ENCODE results near the gene CRACR2A. TPM values are rescaled to one million over a fixed set of nuclear protein-coding genes. Genes with fewer than 3 reads are reported as not detected.

Gene CRACR2A
- total RNA-seq, 4 donors from 2014 or later, result 0.91 to 2.3 (median 1.9) TPM

DNA sequence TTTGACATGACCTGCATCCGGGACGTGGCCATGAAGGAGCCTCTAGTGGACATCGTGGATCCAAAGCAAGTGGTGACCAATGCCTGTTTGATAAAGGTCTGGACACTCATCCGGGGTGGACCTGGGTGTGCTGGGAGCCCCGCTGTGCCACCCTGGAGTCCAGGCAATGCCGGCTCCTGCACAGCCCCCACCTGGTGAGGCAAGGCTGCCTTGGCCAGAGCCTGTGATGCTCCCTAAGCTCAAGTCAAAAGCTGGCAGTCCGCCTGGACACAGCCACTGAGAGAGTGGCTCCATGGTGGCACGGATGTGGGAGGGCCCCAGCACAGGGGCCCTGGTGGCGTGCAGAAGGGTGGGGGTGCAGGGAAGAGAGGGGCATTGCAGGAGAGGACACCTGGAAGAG lies 176.0 kb downstream of the CRACR2A start:
- WGBS, 2 donors, result 83% methylated on average over 7 of the region's 9 CpGs; no CpG with 5 or more reads in 1 of the 2 donors
- no peak for DNase-seq

DNA sequence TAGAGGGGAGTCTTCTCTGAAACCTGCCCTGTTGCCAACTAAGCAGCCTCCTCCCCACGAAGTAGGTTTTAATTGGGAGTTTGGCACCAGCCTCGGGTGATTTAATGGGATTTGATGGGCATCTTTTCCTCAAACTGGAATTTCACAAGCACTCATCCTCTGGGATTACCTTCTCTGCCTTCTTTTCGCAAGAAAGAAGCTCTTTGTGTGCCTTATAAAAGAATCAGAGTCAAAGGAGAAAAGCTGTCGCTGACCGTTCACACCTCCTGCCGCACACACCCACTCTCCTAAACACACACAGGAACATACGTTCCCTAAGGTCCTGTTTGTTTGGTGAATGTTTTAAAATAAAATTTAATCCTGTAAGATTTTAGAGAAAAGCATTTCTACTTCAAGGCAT lies 177.9 kb downstream of the CRACR2A start:
- intact Hi-C loops (cut with DNase I), result no loop called here
- no peaks in the 10 kb centered on the region for H3K36me3 ChIP-seq
- TF ChIP-seq POLR2A (IDR thresholded peaks at IDR 0.05) (no peak), CTCF (IDR thresholded peaks at IDR 0.05) (no peak)
- H3K4me1 ChIP-seq, result no peaks in the 10 kb centered on the region
- H3K27ac ChIP-seq, result no peak overlapping the region
- no peak for DNase-seq
- H3K9me3 ChIP-seq, result no peaks in the 10 kb centered on the region
- no peak overlapping the region for H3K4me3 ChIP-seq
- H3K27me3 ChIP-seq, result peaks cover 0 to 62% (median 0%) of the 10 kb centered on the region in 4 donors
- WGBS, 2 donors, result 56 to 64% methylated on average over 7 of the region's 7 CpGs

More for the DNA sequence above, 176.0 kb downstream of the CRACR2A start:
- Histone ChIP-seq H3K36me3 (no peaks in the 10 kb centered on the region), H3K4me1 (no peaks in the 10 kb centered on the region), H3K4me3 (no peak overlapping the region), H3K27me3 (peaks cover 0 to 64% (median 0%) of the 10 kb centered on the region in 4 donors), H3K27ac (no peak overlapping the region), H3K9me3 (no peaks in the 10 kb centered on the region)
- TF ChIP-seq POLR2A (IDR thresholded peaks at IDR 0.05), result no peak
- TF ChIP-seq CTCF (IDR thresholded peaks at IDR 0.05), result no peak
- intact Hi-C loops (cut with DNase I), result no loop called here

DNA sequence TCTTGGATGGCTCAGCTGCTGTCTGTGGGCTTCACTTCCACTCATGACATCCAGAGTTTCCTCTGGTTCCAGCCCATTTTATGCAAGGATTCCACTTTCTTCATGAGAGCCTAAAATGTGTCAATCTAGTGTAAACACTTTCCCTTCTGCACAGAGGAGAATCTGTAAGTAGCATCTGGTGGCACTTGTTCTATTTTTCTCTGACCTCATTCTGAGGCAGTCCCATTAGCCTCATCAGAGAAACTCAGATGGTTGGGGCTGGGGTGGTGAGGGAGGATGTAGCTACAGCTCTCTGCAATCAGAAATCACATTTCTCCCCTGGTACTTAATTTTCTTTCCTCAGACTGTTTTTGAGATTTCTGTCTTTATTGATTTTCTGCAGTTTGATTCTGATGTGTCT lies 180.3 kb downstream of the CRACR2A start:
- Histone ChIP-seq H3K36me3 (no peaks in the 10 kb centered on the region), H3K27ac (no peak overlapping the region), H3K4me3 (no peak overlapping the region), H3K4me1 (no peaks in the 10 kb centered on the region), H3K27me3 (peaks cover 0 to 63% (median 0%) of the 10 kb centered on the region in 4 donors), H3K9me3 (no peaks in the 10 kb centered on the region)
- TF ChIP-seq POLR2A (IDR thresholded peaks at IDR 0.05), result no peak
- TF ChIP-seq CTCF (IDR thresholded peaks at IDR 0.05), result no peak
- intact Hi-C loops (cut with DNase I), result no loop called here
- no peak for DNase-seq

GRCh38 chr12:3571724-3572123 lies 181.2 kb downstream of the CRACR2A start:
- Histone ChIP-seq H3K36me3 (no peaks in the 10 kb centered on the region), H3K9me3 (no peaks in the 10 kb centered on the region), H3K27me3 (peaks cover 0 to 56% (median 0%) of the 10 kb centered on the region in 4 donors), H3K4me3 (no peak overlapping the region), H3K4me1 (no peaks in the 10 kb centered on the region), H3K27ac (no peak overlapping the region)
- TF ChIP-seq POLR2A (IDR thresholded peaks at IDR 0.05), result no peak
- TF ChIP-seq CTCF (IDR thresholded peaks at IDR 0.05), result no peak
- intact Hi-C loops (cut with DNase I), result no loop called here
- no peak for DNase-seq

DNA sequence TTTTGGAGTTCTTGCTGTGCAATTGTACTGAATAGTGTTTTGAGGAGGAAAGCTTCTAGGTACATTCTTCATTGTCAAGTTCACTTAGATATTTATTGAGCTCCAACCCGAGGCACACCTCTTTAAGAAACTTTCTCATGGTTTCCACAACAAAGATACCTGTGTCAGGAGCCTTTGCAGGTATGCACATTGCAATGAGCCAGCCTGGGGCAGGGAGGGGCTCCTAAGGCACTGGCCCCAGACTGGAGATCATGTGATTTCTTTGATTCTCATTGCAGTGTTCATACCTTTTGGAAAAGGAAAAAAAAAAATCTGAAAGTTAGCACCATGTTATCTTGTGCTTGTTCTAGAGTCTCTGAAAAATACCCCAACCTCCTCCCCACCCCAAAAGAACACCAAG lies 181.6 kb downstream of the CRACR2A start:
- Histone ChIP-seq H3K27me3 (peaks cover 0 to 52% (median 0%) of the 10 kb centered on the region in 4 donors), H3K4me3 (no peak overlapping the region), H3K4me1 (no peaks in the 10 kb centered on the region), H3K27ac (no peak overlapping the region), H3K36me3 (no peaks in the 10 kb centered on the region), H3K9me3 (no peaks in the 10 kb centered on the region)
- no peak for TF ChIP-seq POLR2A (IDR thresholded peaks at IDR 0.05)
- TF ChIP-seq CTCF (IDR thresholded peaks at IDR 0.05), result no peak
- intact Hi-C loops (cut with DNase I), result no loop called here
- 13 to 17% methylated on average over 1 of the region's 1 CpG for WGBS, 2 donors
- DNase-seq, result no peak
